HepG2 (cell line): ENCODE results near the gene STX1B. TPM values are rescaled to one million over a fixed set of nuclear protein-coding genes. Genes with fewer than 3 reads are reported as not detected.
A peak's percentile ranks its signal among the peaks of the same experiment; 100 is the strongest.

Source experiments
- MED13 ChIP-seq: sonication (generic); formaldehyde crosslinking; IDR thresholded peaks from 2 replicates; pipeline ENCODE4 v1.5.0; 2020; ENCODE audit warnings: missing genetic modification reagents
- NR1H2 ChIP-seq: sonication (generic); formaldehyde crosslinking; IDR thresholded peaks from 2 replicates; pipeline ENCODE4 v1.8.1; 2022; ENCODE audit warnings: low read depth, missing genetic modification reagents, borderline replicate concordance
- NR2C2 ChIP-seq: sonication (generic); formaldehyde crosslinking; IDR thresholded peaks from 2 replicates; pipeline ENCODE4 v1.4.0; 2020; ENCODE audit warnings: missing genetic modification reagents, mild to moderate bottlenecking, moderate library complexity, borderline replicate concordance
- RERE ChIP-seq: IDR thresholded peaks from 2 replicates; pipeline ENCODE4 v1.6.1; 2016; ENCODE audit warnings: low read depth, missing genetic modification reagents, missing compliant biosample characterization
- TIGD3 ChIP-seq: sonication (generic); formaldehyde crosslinking; IDR thresholded peaks from 2 replicates; pipeline ENCODE4 v1.5.1; 2020; ENCODE audit warnings: mild to moderate bottlenecking, missing genetic modification reagents, borderline replicate concordance
- ZBTB40 ChIP-seq, 2 experiments: fragments of 450-650 bp in 1 of 2; sonication (generic) in 1 of 2; formaldehyde crosslinking in 1 of 2; IDR thresholded peaks; 2 replicates each; pipeline versions ENCODE4 v1.6.1 to v1.8.0; 2016 to 2022; ENCODE audit warnings: antibody characterized with exemption in 1 of 2, mild to moderate bottlenecking in 1 of 2, missing genetic modification reagents in 1 of 2
- ZSCAN25 ChIP-seq: sonication (generic); formaldehyde crosslinking; IDR thresholded peaks from 2 replicates; pipeline ENCODE4 v1.8.0; 2022; ENCODE audit warnings: mild to moderate bottlenecking, missing genetic modification reagents
- polyA plus RNA-seq, 8 experiments: library from polyadenylated mRNA; depleted of rRNA in 3 of 8; stranded (reverse) in 7 of 8; unstranded in 1 of 8; fragments of >200 nt; fragmentation: Illumina TruSeq in 4 of 8; extraction: Trizol in 4 of 8; gene quantifications; 2 replicates each; pipeline versions ENCODE4 v1.2.1 to v1.2.3, GENCODE V29; 2011 to 2016; ENCODE audit warnings: low read depth in 4 of 8, missing spikeins in 1 of 8, mixed read lengths in 1 of 8; ENCODE audit not compliant: insufficient read depth in 1 of 8
- total RNA-seq, 5 experiments: library from RNA; depleted of rRNA; stranded (reverse); fragments of >200 nt; fragmentation: Illumina TruSeq; extraction: Trizol; gene quantifications; 2 replicates each; pipeline ENCODE4 v1.2.3, GENCODE V29; 2016; ENCODE audit warnings: low read depth in 1 of 5

The STX1B gene
- total and polyA plus RNA-seq, 2 of the 13 experiments (the other 11 are each of a cell fraction or from before 2014, with no cell fraction given), result 2.1 to 3.0 TPM

GRCh38 chr16:31032736-31033708, 22.6 kb upstream of the STX1B start, which contains the start of gene STX4 (continued):
- TF ChIP-seq ZBTB40 (IDR thresholded peaks at IDR 0.05) (peak; percentile 93), ZBTB40 (CRISPR knock-in tag; IDR thresholded peaks at IDR 0.05) (peak; percentile 71; the same call in 1 of the 2 replicates), NR1H2 (CRISPR knock-in tag) (peak; percentile 83; the same call in 1 of the 2 replicates), MED13 (CRISPR knock-in tag) (0 out of 2 replicates have a peak, but pooled peaks have one; percentile 40), RERE (CRISPR knock-in tag) (no peak), TIGD3 (CRISPR knock-in tag) (0 out of 2 replicates have a peak, but pooled peaks have one; percentile 22), NR2C2 (CRISPR knock-in tag) (peak; percentile 87), ZSCAN25 (CRISPR knock-in tag) (peak; percentile 78)
